ES-I3 (cell line): ENCODE measurements around the gene PRR3.
"Not testable (repeated sequence)": the region's sequence is repeated elsewhere in the genome, so short reads cannot be mapped to it uniquely, and the experiment has no call there.

ENCODE experiments used
- H3K36me3 ChIP-seq: 2 replicates; pipeline ENCODE4 v1.6.1; 2013; ENCODE audit warnings: mild to moderate bottlenecking, low read length, control low read depth, moderate library complexity; ENCODE audit not compliant: insufficient read depth
- H3K4me1 ChIP-seq: 2 replicates; pipeline ENCODE4 v1.6.1; 2013; ENCODE audit warnings: mild to moderate bottlenecking, control low read depth, low read length; ENCODE audit not compliant: insufficient read depth
- H3K9ac ChIP-seq: 2 replicates; pipeline ENCODE4 v1.6.1; 2013; ENCODE audit warnings: low read depth, mild to moderate bottlenecking, low read length, moderate library complexity
- H3K9me3 ChIP-seq: 2 replicates; pipeline ENCODE4 v1.6.1; 2013; ENCODE audit warnings: mild to moderate bottlenecking, low read length, moderate library complexity; ENCODE audit not compliant: control insufficient read depth, insufficient read depth

The PRR3 gene

DNA sequence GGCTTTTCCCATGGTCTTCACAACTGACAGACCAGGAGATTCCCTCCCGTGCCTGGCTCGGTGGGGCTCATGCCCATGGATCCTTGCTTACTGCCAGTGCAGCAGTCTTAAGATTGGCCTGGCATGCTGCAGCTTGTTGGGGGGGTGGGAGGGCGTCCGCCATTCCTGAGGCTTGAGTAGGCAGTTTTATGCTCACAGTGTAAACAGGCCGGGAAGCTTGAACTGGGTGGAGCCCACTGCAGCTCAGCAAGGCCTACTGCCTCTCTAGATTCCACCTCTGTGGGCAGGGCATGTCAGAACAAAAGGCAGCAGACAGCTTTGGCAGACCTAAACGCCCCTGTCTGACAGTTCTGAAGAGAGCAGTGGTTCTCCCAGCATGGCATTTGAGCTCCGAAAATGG, 36.0 kb upstream of the PRR3 start:
- not testable (repeated sequence) for H3K4me1 ChIP-seq, H3K36me3 ChIP-seq, H3K9ac ChIP-seq, H3K9me3 ChIP-seq

DNA sequence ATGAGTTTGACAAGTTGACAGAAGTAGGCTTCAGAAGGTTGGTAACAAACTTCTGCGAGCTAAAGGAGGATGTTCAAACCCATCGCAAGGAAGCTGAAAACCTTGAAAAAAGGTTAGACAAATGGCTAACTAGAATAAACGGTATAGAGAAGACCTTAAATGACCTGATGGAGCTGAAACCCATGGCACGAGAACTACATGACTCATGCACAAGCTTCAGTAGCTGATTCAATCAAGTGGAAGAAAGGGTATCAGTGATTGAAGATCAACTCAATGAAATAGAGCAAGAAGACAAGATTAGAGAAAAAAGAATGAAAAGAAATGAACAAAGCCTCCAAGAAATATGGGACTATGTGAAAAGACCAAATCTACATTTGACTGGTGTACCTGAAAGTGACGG, 35.1 kb upstream of the PRR3 start:
- H3K4me1 ChIP-seq, H3K36me3 ChIP-seq, H3K9ac ChIP-seq, H3K9me3 ChIP-seq: not testable (repeated sequence)

- H3K9ac ChIP-seq, H3K9me3 ChIP-seq, H3K4me1 ChIP-seq, H3K36me3 ChIP-seq: not testable (repeated sequence)
These were observed 30.7 kb upstream of the PRR3 start for GRCh38 chr6:30526444-30526843.

GRCh38 chr6:30529349-30529875, 27.7 kb upstream of the PRR3 start:
- H3K9me3 ChIP-seq, H3K36me3 ChIP-seq, H3K9ac ChIP-seq, H3K4me1 ChIP-seq: not testable (repeated sequence)

DNA sequence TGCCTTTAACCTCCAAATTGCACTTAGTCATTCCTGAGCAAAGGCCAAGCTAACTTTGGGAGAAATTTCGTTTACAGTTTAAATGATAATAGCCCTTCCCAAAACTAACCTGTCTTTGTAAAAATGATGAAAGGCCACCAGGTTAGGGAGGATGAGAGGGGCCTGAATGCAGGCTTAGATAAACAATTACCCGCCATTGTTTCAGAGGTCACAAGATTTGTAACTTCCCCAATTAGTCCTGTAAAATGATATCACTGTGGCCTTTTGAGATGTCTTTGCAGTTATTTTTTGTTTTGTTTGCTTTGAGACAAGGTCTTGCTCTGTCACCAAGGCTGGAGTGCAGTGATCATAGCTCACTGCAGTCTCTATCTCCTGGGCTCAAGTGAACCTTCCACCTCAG, 27.1 kb upstream of the PRR3 start:
- Histone ChIP-seq H3K9me3 (no peaks in the 10 kb centered on the region), H3K36me3 (no peaks in the 10 kb centered on the region), H3K4me1 (no peaks in the 10 kb centered on the region), H3K9ac (no peak overlapping the region)

- H3K9me3 ChIP-seq: no peaks in the 10 kb centered on the region
- no peaks in the 10 kb centered on the region for H3K36me3 ChIP-seq
- no peak overlapping the region for H3K9ac ChIP-seq
- no peaks in the 10 kb centered on the region for H3K4me1 ChIP-seq
These were observed 23.4 kb upstream of the PRR3 start for GRCh38 chr6:30533460-30534294.

- Histone ChIP-seq H3K9ac (no peak overlapping the region), H3K36me3 (no peaks in the 10 kb centered on the region), H3K4me1 (no peaks in the 10 kb centered on the region), H3K9me3 (no peaks in the 10 kb centered on the region)
These were observed 19.2 kb upstream of the PRR3 start for GRCh38 chr6:30537931-30538330.

GRCh38 chr6:30541515-30542403, 15.3 kb upstream of the PRR3 start:
- peak overlapping the region; percentile 45; the same call in 1 of the 2 replicates for H3K9ac ChIP-seq
- 0 out of 2 replicates have a peak, but pooled peaks cover 3% of the 10 kb centered on the region for H3K4me1 ChIP-seq
- no peaks in the 10 kb centered on the region for H3K9me3 ChIP-seq
- H3K36me3 ChIP-seq: no peaks in the 10 kb centered on the region

DNA sequence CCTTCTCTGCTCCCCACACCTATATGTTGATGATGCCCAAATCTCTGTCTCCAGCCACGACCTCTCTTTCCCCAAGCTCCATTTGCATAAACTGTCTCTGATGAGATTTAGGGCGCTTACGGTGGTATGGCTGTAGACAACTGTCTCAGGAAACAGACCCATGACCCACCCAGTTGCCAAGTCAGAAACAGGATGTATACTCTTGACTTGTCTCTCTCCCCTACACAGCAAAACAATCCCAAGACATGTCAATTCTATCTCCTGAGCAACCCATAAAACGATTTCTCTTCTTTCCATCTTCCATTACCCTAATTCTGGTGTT, 14.7 kb upstream of the PRR3 start:
- Histone ChIP-seq H3K4me1 (0 out of 2 replicates have a peak, but pooled peaks cover 3% of the 10 kb centered on the region), H3K9me3 (no peaks in the 10 kb centered on the region), H3K36me3 (peaks cover 2% of the 10 kb centered on the region; the same call in 1 of the 2 replicates), H3K9ac (peak overlapping the region; percentile 45; the same call in 1 of the 2 replicates)

GRCh38 chr6:30542915-30543314, 14.2 kb upstream of the PRR3 start:
- Histone ChIP-seq H3K9ac (no peak overlapping the region), H3K9me3 (no peaks in the 10 kb centered on the region), H3K4me1 (0 out of 2 replicates have a peak, but pooled peaks cover 3% of the 10 kb centered on the region), H3K36me3 (peaks cover 2% of the 10 kb centered on the region; the same call in 1 of the 2 replicates)

DNA sequence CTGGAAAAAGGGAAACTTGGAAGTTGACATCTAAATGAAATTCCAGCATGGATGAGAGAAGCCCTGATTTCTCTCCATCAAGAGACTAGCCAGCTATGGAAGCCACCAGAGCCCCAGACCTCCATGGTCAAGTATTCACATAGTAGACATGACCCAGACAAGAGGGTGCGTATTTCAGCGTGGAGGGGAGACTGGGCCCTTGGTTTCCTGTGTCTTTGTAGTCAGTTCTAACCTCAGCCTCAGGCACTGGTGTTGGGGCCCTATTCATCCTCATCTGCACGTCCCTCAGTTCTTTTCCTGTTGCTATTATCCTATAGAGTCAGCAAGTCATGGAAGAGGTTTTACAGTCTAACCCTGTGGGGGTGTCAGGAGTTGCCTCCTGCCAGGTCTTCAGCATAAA, 13.3 kb upstream of the PRR3 start:
- Histone ChIP-seq H3K36me3 (peaks cover 8% of the 10 kb centered on the region; the same call in 1 of the 2 replicates), H3K9ac (no peak overlapping the region), H3K4me1 (0 out of 2 replicates have a peak, but pooled peaks cover 3% of the 10 kb centered on the region), H3K9me3 (no peaks in the 10 kb centered on the region)

DNA sequence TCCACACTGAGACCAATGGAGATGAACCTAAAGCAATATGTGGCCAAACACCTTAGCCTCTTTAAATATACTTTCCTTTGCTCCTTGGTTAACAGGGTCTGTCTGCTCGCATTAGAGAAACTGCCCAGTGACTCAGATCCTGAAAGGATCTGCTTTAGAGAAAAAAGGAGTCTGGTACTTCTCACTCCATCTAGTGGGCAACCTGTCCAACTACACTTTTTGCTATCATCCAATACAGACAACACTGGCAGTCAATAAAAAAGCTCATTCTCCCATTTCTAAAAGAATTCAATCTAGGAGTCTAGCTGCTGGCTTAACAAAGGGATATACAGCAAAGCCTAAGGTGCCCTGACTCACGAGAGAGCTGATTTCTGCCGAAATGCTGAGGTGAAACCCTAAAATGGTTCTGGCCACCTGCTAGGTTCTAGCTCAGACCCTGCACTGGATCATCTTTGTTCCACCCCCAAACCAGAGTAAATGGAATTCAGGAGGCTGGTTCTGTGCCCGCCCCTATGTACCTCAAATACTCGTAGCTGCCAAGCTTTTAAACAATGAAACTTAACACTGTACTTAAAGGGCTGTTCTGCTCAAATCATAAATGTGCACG, 12.3 kb upstream of the PRR3 start:
- Histone ChIP-seq H3K4me1 (0 out of 2 replicates have a peak, but pooled peaks cover 3% of the 10 kb centered on the region), H3K36me3 (peaks cover 9% of the 10 kb centered on the region; the same call in 1 of the 2 replicates), H3K9me3 (no peaks in the 10 kb centered on the region), H3K9ac (no peak overlapping the region)

- Histone ChIP-seq H3K36me3 (peaks cover 20% of the 10 kb centered on the region; the same call in 1 of the 2 replicates), H3K9me3 (no peaks in the 10 kb centered on the region), H3K4me1 (0 out of 2 replicates have a peak, but pooled peaks cover 3% of the 10 kb centered on the region), H3K9ac (no peak overlapping the region)
These were observed 9.6 kb upstream of the PRR3 start for GRCh38 chr6:30547454-30547853.

GRCh38 chr6:30548375-30548774, 8.7 kb upstream of the PRR3 start:
- Histone ChIP-seq H3K36me3 (peaks cover 24% of the 10 kb centered on the region; the same call in 1 of the 2 replicates), H3K9ac (no peak overlapping the region), H3K9me3 (no peaks in the 10 kb centered on the region), H3K4me1 (0 out of 2 replicates have a peak, but pooled peaks cover 3% of the 10 kb centered on the region)
